HepG2 (cell line): ENCODE results near the gene SYMPK. TPM values are rescaled to one million over a fixed set of nuclear protein-coding genes. Genes with fewer than 3 reads are reported as not detected.

Experiments
- AHR ChIP-seq: IDR thresholded peaks from 2 replicates; pipeline ENCODE4 v1.6.1; 2018; ENCODE audit warnings: missing genetic modification reagents, missing compliant biosample characterization
- ATF3 ChIP-seq: sonication (generic); formaldehyde crosslinking; IDR thresholded peaks from 2 replicates; pipeline ENCODE4 v1.4.0; 2020; ENCODE audit warnings: missing genetic modification reagents
- ATM ChIP-seq: fragments of 450-650 bp; IDR thresholded peaks from 2 replicates; pipeline ENCODE4 v1.7.1; 2017; ENCODE audit warnings: mild to moderate bottlenecking, borderline replicate concordance
- JDP2 ChIP-seq: sonication (generic); formaldehyde crosslinking; IDR thresholded peaks from 2 replicates; pipeline ENCODE4 v1.8.1; 2022; ENCODE audit warnings: missing genetic modification reagents, borderline replicate concordance
- NR2F6 ChIP-seq, 2 experiments: IDR thresholded peaks; 2 replicates each; pipeline ENCODE4 v1.6.1; 2016; ENCODE audit warnings: antibody characterized with exemption in 1 of 2, mild to moderate bottlenecking in 1 of 2
- NRL ChIP-seq: sonication (generic); formaldehyde crosslinking; IDR thresholded peaks from 2 replicates; pipeline ENCODE4 v1.5.0; 2020; ENCODE audit warnings: missing genetic modification reagents, mild to moderate bottlenecking, moderate library complexity, borderline replicate concordance
- RBFOX2 ChIP-seq: fragments of 200-400 bp; formaldehyde crosslinking; IDR thresholded peaks from 2 replicates; pipeline ENCODE4 v1.6.1; 2017; ENCODE audit warnings: low read depth, mild to moderate bottlenecking, low read length
- SCMH1 ChIP-seq: sonication (generic); formaldehyde crosslinking; IDR thresholded peaks from 2 replicates; pipeline ENCODE4 v1.9.0; 2021; ENCODE audit warnings: missing genetic modification reagents, mild to moderate bottlenecking, borderline replicate concordance
- SP2 ChIP-seq: sonication (generic); formaldehyde crosslinking; IDR thresholded peaks from 2 replicates; pipeline ENCODE4 v1.5.1; 2020; ENCODE audit warnings: mild to moderate bottlenecking, missing genetic modification reagents
- THYN1 ChIP-seq: sonication (generic); formaldehyde crosslinking; IDR thresholded peaks from 2 replicates; pipeline ENCODE4 v1.8.1; 2023; ENCODE audit warnings: low read depth, mild to moderate bottlenecking, moderate library complexity, missing genetic modification reagents, borderline replicate concordance
- USF2 ChIP-seq, 2 experiments: sonication (generic) in 1 of 2; formaldehyde crosslinking in 1 of 2; IDR thresholded peaks; 2 replicates each; pipeline versions ENCODE4 v1.5.1 to v1.6.1; 2011 to 2020; ENCODE audit warnings: borderline replicate concordance in 1 of 2, low read depth in 1 of 2, low read length in 1 of 2, mild to moderate bottlenecking in 1 of 2, missing genetic modification reagents in 1 of 2, moderate library complexity in 1 of 2
- ZC3H4 ChIP-seq: sonication (generic); formaldehyde crosslinking; IDR thresholded peaks from 2 replicates; pipeline ENCODE4 v1.4.0; 2020; ENCODE audit warnings: missing genetic modification reagents, borderline replicate concordance
- ZNF281 ChIP-seq: sonication (generic); formaldehyde crosslinking; IDR thresholded peaks from 2 replicates; pipeline ENCODE4 v1.4.0; 2020; ENCODE audit warnings: missing genetic modification reagents, borderline replicate concordance
- ZNF550 ChIP-seq: sonication (generic); formaldehyde crosslinking; IDR thresholded peaks from 2 replicates; pipeline ENCODE4 v1.4.0; 2020; ENCODE audit warnings: mild to moderate bottlenecking, missing genetic modification reagents, borderline replicate concordance
- ZNF747 ChIP-seq: sonication (generic); formaldehyde crosslinking; IDR thresholded peaks from 2 replicates; pipeline ENCODE4 v1.8.1; 2023; ENCODE audit warnings: missing genetic modification reagents, mild to moderate bottlenecking, borderline replicate concordance
- polyA plus RNA-seq, 8 experiments: library from polyadenylated mRNA; depleted of rRNA in 3 of 8; stranded (reverse) in 7 of 8; unstranded in 1 of 8; fragments of >200 nt; fragmentation: Illumina TruSeq in 4 of 8; extraction: Trizol in 4 of 8; gene quantifications; 2 replicates each; pipeline versions ENCODE4 v1.2.1 to v1.2.3, GENCODE V29; 2011 to 2016; ENCODE audit warnings: low read depth in 4 of 8, missing spikeins in 1 of 8, mixed read lengths in 1 of 8; ENCODE audit not compliant: insufficient read depth in 1 of 8
- total RNA-seq, 5 experiments: library from RNA; depleted of rRNA; stranded (reverse); fragments of >200 nt; fragmentation: Illumina TruSeq; extraction: Trizol; gene quantifications; 2 replicates each; pipeline ENCODE4 v1.2.3, GENCODE V29; 2016; ENCODE audit warnings: low read depth in 1 of 5
- TF ChIP-seq, protein P1 (sequence below): sonication (generic); formaldehyde crosslinking; IDR thresholded peaks from 2 replicates; pipeline ENCODE4 v1.5.0; 2020; ENCODE audit warnings: mild to moderate bottlenecking, missing genetic modification reagents

SYMPK gene
- total and polyA plus RNA-seq, 2 of the 13 experiments (the other 11 are each of a cell fraction or from before 2014, with no cell fraction given): 21.9 to 55.7 TPM

DNA sequence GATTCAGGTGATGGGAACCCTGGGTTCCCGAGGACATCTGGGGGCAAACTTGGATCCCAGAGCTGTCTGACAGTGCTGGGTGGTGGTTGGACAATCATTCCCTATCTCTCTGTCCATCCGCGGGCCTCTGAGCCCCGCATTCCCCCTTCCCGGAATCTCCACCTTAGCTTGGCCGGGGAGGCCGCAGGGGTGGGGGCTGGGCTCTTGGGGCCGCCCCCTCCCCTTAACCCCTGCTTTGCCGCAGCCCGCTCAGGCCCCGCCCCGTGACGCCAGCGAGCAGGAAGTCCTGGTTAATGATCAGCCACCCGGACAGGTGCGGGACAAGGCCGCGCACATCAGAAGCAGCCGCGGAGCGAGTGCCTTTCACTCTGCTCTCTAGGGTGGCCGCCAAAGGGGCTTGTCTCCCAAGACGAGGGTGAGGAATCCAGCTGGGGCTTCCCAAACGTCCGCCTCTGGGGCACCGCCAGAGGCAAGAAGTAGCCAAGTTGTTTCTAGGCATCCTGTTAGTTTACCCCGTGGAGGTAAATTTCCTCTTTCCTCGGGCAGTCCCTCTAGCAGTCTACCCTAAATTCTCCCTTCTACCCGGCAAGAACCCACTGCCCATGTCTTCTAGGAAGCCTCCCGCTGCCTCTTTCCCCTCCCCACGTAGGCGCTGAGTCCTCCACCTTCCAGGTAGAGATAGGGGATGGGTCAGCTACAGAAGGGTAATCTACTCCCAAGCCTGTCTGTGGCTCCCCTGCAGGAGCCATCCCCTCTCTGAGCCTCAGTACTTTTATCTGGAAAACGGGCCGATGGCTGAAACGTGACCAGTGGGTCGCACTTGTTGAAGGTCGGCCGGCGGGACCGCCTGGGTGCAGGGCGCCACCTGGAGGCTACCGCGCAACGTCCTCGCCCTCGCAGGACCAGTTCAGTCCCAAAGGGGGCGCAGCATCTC is 20.0 kb upstream of the SYMPK start (continued):
- 0 out of 2 replicates have a peak, but pooled peaks have one; percentile 52 for TF ChIP-seq ZNF550
- no peak for TF ChIP-seq SCMH1 (CRISPR knock-in tag)
- peak; percentile 49; the same call in 1 of the 2 replicates for TF ChIP-seq ZNF747 (CRISPR knock-in tag)
- peak; percentile 93 for TF ChIP-seq ZNF281 (CRISPR knock-in tag)
- TF ChIP-seq, protein P1, sequence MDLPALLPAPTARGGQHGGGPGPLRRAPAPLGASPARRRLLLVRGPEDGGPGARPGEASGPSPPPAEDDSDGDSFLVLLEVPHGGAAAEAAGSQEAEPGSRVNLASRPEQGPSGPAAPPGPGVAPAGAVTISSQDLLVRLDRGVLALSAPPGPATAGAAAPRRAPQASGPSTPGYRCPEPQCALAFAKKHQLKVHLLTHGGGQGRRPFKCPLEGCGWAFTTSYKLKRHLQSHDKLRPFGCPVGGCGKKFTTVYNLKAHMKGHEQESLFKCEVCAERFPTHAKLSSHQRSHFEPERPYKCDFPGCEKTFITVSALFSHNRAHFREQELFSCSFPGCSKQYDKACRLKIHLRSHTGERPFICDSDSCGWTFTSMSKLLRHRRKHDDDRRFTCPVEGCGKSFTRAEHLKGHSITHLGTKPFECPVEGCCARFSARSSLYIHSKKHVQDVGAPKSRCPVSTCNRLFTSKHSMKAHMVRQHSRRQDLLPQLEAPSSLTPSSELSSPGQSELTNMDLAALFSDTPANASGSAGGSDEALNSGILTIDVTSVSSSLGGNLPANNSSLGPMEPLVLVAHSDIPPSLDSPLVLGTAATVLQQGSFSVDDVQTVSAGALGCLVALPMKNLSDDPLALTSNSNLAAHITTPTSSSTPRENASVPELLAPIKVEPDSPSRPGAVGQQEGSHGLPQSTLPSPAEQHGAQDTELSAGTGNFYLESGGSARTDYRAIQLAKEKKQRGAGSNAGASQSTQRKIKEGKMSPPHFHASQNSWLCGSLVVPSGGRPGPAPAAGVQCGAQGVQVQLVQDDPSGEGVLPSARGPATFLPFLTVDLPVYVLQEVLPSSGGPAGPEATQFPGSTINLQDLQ (CRISPR knock-in tag): peak; percentile 74; the same call in 1 of the 2 replicates
- 0 out of 2 replicates have a peak, but pooled peaks have one; percentile 40 for TF ChIP-seq THYN1 (CRISPR knock-in tag)
- TF ChIP-seq NR2F6 (IDR thresholded peaks at IDR 0.05): peak; percentile 39
- TF ChIP-seq NR2F6 (CRISPR knock-in tag; IDR thresholded peaks at IDR 0.05): peak; percentile 74
- TF ChIP-seq AHR (CRISPR knock-in tag): no peak; the same call in 1 of the 2 replicates
- TF ChIP-seq SP2 (CRISPR knock-in tag): no peak
- TF ChIP-seq USF2 (IDR thresholded peaks at IDR 0.05; ENCODE audit: low read depth, low read length): no peak
- no peak for TF ChIP-seq USF2 (CRISPR knock-in tag; IDR thresholded peaks at IDR 0.05; ENCODE audit: borderline replicate concordance)
- TF ChIP-seq JDP2 (CRISPR knock-in tag): no peak; the same call in 1 of the 2 replicates
- TF ChIP-seq ZC3H4 (CRISPR knock-in tag): no peak; the same call in 1 of the 2 replicates
- no peak for TF ChIP-seq ATM
- TF ChIP-seq NRL: 0 out of 2 replicates have a peak, but pooled peaks have one; percentile 29
- peak; percentile 23; the same call in 1 of the 2 replicates for TF ChIP-seq ATF3
- peak; percentile 92 for TF ChIP-seq RBFOX2
